HL-60 (cell line): Measurements from ENCODE around the gene TRAF5.

Source experiments
- DNase-seq, 2 experiments: peaks; one replicate each; pipeline ENCODE4 v3.0.0-alpha.2; 2010 to 2020; ENCODE audit warnings: low read depth in 1 of 2, low spot score in 1 of 2
- H3K27ac ChIP-seq: fragments of 250-450 bp; sonication (Bioruptor Pico); replicated peaks from 2 replicates; pipeline ENCODE4 v1.5.1; 2020; ENCODE audit warnings: mild to moderate bottlenecking, moderate library complexity
- H3K27me3 ChIP-seq: fragments of 250-450 bp; sonication (Bioruptor Pico); 2 replicates; pipeline ENCODE4 v1.5.1; 2021; ENCODE audit warnings: mild to moderate bottlenecking, moderate library complexity; ENCODE audit not compliant: insufficient read depth, poor library complexity, severe bottlenecking
- H3K4me3 ChIP-seq: replicated peaks from 2 replicates; pipeline ENCODE4 v1.5.1; 2011; ENCODE audit warnings: mild to moderate bottlenecking, control low read depth, low read length; ENCODE audit not compliant: insufficient read depth
- CTCF ChIP-seq: IDR thresholded peaks from one replicate; pipeline ENCODE4 v1.5.1; 2011; ENCODE audit warnings: low read length, control low read depth, inconsistent platforms; ENCODE audit not compliant: insufficient read depth
- GABPA ChIP-seq: IDR thresholded peaks from 2 replicates; pipeline ENCODE4 v1.6.1; 2012; ENCODE audit warnings: low read depth
- POLR2AphosphoS5 ChIP-seq: IDR thresholded peaks from 2 replicates; pipeline ENCODE4 v1.6.1; 2012; ENCODE audit warnings: low read depth
- SPI1 ChIP-seq: IDR thresholded peaks from 2 replicates; pipeline ENCODE4 v1.6.1; 2012; ENCODE audit warnings: low read depth, mild to moderate bottlenecking, borderline replicate concordance
- TF ChIP-seq, protein P1 (sequence below): IDR thresholded peaks from 2 replicates; pipeline ENCODE4 v1.6.1; 2012; ENCODE audit warnings: low read depth; ENCODE audit not compliant: insufficient replicate concordance

The TRAF5 gene

DNA sequence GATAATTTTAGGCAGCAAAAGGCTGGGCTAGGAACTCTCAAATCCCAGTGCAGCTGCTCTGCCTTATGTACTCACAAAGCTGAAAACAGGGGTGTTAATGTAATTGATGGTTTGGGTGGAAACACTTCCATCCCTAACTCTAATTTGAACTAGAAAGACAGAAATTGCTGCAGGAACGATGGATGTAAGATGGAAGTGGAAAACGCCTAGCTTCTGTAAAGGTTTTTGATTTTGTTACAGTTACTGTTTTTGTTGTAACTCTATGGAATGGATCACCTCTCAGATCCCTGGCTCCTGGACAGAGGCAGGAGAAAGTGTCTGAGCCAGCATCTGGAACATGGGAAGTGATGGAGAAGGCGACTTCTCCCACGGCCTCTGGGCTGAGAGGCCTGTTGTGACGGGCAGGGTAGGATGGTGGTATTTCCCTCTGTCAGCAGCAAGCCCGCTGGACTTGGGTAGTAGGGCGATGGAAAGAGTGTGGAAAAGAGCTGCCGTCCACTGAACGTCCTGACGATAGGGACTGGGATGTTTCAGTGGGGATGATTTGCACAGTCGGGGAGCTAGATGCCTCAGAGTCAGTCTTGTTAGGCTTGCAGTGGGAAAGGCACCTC, 1.6 kb downstream of the TRAF5 start:
- no peak for DNase-seq
- no peak for TF ChIP-seq SPI1
- TF ChIP-seq, protein P1, sequence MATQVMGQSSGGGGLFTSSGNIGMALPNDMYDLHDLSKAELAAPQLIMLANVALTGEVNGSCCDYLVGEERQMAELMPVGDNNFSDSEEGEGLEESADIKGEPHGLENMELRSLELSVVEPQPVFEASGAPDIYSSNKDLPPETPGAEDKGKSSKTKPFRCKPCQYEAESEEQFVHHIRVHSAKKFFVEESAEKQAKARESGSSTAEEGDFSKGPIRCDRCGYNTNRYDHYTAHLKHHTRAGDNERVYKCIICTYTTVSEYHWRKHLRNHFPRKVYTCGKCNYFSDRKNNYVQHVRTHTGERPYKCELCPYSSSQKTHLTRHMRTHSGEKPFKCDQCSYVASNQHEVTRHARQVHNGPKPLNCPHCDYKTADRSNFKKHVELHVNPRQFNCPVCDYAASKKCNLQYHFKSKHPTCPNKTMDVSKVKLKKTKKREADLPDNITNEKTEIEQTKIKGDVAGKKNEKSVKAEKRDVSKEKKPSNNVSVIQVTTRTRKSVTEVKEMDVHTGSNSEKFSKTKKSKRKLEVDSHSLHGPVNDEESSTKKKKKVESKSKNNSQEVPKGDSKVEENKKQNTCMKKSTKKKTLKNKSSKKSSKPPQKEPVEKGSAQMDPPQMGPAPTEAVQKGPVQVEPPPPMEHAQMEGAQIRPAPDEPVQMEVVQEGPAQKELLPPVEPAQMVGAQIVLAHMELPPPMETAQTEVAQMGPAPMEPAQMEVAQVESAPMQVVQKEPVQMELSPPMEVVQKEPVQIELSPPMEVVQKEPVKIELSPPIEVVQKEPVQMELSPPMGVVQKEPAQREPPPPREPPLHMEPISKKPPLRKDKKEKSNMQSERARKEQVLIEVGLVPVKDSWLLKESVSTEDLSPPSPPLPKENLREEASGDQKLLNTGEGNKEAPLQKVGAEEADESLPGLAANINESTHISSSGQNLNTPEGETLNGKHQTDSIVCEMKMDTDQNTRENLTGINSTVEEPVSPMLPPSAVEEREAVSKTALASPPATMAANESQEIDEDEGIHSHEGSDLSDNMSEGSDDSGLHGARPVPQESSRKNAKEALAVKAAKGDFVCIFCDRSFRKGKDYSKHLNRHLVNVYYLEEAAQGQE: no peak
- TF ChIP-seq CTCF: no peak
- TF ChIP-seq POLR2AphosphoS5: no peak
- TF ChIP-seq GABPA: no peak
- no peak overlapping the region for H3K27ac ChIP-seq
- no peak overlapping the region for H3K4me3 ChIP-seq
- H3K27me3 ChIP-seq: peaks cover 20% of the 10 kb centered on the region

- Histone ChIP-seq H3K27ac (no peak overlapping the region), H3K4me3 (no peak overlapping the region), H3K27me3 (peaks cover 20% of the 10 kb centered on the region)
- no peak for DNase-seq
- TF ChIP-seq SPI1 (no peak), GABPA (no peak), CTCF (no peak), POLR2AphosphoS5 (no peak)
- TF ChIP-seq, protein P1: no peak
Observed at GRCh38 chr1:211328866-211329475, 2.3 kb downstream of the TRAF5 start.

DNA sequence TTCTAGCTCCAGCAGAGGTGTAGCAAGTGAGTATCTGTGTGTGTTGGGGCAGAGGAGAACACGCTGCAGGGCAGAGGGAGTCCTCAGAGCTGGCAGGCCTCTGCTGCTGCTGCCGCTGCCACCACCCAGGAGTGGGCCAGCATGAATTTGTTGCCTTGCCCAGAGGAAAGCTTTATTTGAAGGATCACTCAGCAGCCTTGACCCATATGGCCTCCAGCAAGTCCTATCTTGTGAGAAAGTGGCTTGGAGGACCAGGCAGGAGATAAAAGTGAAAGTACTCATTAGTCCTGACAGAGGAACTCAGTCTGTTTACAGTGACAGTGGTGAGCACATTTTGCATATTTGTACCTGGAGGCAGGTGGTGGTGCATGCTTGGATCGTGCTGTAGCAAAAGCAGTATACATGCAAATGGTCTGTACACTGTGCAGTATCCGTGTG, 3.1 kb downstream of the TRAF5 start:
- Histone ChIP-seq H3K27me3 (peaks cover 20% of the 10 kb centered on the region), H3K4me3 (no peak overlapping the region), H3K27ac (no peak overlapping the region)
- TF ChIP-seq SPI1: no peak
- TF ChIP-seq CTCF: no peak
- no peak for TF ChIP-seq POLR2AphosphoS5
- no peak for TF ChIP-seq GABPA
- TF ChIP-seq, protein P1: no peak
- no peak for DNase-seq
